GM06990 (cell line): ENCODE measurements around the gene GMPPB.

Source experiments
- DNase-seq: peaks from one replicate; pipeline ENCODE4 v3.0.0-alpha.2; 2011; ENCODE audit not compliant: insufficient read length; ENCODE audit errors: extremely low read depth
- H3K27me3 ChIP-seq: replicated peaks from 2 replicates; pipeline ENCODE4 v1.6.0; 2011; ENCODE audit warnings: low read length; ENCODE audit not compliant: control insufficient read depth, insufficient read depth
- H3K36me3 ChIP-seq: 2 replicates; pipeline ENCODE4 v1.5.1; 2011; ENCODE audit warnings: low read length; ENCODE audit not compliant: control insufficient read depth, insufficient read depth
- H3K4me3 ChIP-seq: replicated peaks from 2 replicates; pipeline ENCODE4 v1.5.1; 2011; ENCODE audit warnings: low read depth, mild to moderate bottlenecking, control low read depth, low read length
- CTCF ChIP-seq: IDR thresholded peaks from 2 replicates; pipeline ENCODE4 v1.5.1; 2011; ENCODE audit warnings: low read length, control low read depth, mild to moderate bottlenecking, inconsistent platforms; ENCODE audit not compliant: insufficient read depth, poor library complexity, severe bottlenecking

Gene GMPPB

GRCh38 chr3:49703443-49703927, 20.3 kb downstream of the GMPPB start:
- Histone ChIP-seq H3K4me3 (no peak overlapping the region), H3K36me3 (peaks cover 34% of the 10 kb centered on the region), H3K27me3 (no peaks in the 10 kb centered on the region)
- TF ChIP-seq CTCF, result peak; percentile 95
- no peak for DNase-seq

GRCh38 chr3:49702672-49703071, 21.1 kb downstream of the GMPPB start:
- TF ChIP-seq CTCF, result no peak
- peaks cover 37% of the 10 kb centered on the region for H3K36me3 ChIP-seq
- no peaks in the 10 kb centered on the region for H3K27me3 ChIP-seq
- no peak overlapping the region for H3K4me3 ChIP-seq
- DNase-seq, result no peak

- Histone ChIP-seq H3K27me3 (no peaks in the 10 kb centered on the region), H3K4me3 (no peak overlapping the region), H3K36me3 (peaks cover 39% of the 10 kb centered on the region)
- TF ChIP-seq CTCF, result peak; percentile 44
- DNase-seq, result no peak
These were observed 22.2 kb downstream of the GMPPB start for GRCh38 chr3:49701388-49702077.

DNA sequence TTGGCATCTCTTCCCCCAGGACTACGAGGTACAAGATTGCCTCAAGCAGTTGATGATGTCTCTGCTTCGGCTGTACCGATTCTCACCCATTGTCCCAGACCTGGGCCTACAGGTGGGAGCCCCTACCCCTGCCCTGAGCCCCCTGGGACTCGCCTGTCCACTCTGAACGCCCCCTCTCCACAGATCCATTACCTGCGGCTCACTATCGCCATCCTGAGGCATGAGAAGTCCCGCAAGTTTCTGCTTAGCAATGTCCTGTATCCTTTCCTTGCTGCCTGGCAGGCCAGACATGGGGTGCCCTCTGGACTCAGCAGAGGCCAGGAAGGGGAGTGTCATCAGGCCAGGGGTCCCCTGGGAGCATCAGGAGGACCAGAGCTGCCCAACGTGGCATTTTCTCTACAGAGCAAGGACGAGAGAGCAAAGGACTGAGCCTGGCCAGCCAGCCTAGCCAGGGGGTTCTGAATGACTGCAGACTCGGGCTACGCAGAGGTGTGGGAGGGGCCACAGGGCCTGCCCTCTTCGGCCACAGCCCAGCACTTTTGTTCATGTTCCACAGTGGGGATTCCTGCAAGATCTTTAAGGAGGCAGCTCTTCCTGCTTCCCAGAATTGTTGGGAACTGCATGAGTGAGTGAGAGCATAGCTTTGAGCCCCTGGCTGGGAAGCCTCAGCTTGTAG, 23.2 kb downstream of the GMPPB start:
- H3K4me3 ChIP-seq, result no peak overlapping the region
- no peaks in the 10 kb centered on the region for H3K27me3 ChIP-seq
- peak; percentile 21 for TF ChIP-seq CTCF
- no peak for DNase-seq
- H3K36me3 ChIP-seq, result peaks cover 34% of the 10 kb centered on the region

DNA sequence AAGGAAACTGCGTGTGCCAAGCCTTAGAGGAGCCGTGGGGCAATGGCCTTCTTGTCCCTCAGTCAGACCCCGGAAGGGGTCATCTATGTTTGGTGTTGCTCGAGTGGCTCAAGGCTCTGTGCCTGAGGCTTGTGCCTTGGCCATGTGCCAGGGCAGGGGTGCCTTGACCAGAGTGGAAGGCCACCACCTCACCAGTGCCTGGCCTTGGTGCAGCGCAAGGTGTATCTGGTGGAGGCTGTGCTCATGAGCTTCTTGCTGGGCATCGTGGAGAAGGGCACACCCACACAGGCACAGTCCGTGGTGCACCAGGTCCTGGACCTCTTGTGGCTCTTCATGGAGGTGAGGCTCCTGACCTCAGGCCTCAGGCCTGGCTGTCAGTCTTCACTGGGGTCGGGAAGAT, 23.7 kb downstream of the GMPPB start:
- DNase-seq, result no peak
- H3K27me3 ChIP-seq, result no peaks in the 10 kb centered on the region
- peaks cover 30% of the 10 kb centered on the region for H3K36me3 ChIP-seq
- no peak overlapping the region for H3K4me3 ChIP-seq
- no peak for TF ChIP-seq CTCF
